IMR-90 (cell line): Measurements from ENCODE around the gene MFGE8. TPM values are rescaled to one million over a fixed set of nuclear protein-coding genes. Genes with fewer than 3 reads are reported as not detected.

Source experiments
- ATAC-seq: fragments of 200-7000 bp; cut with Tn5 transposase; 2 replicates; pipeline ENCODE4 v1.9.1; 2020; ENCODE audit warnings: low read depth, mild to moderate bottlenecking, moderate library complexity
- BruUV-seq: library from RNA; stranded (reverse); fragments of 400-500 nt; replicated peaks from 2 replicates; lab custom pipeline; 2021; lab: Mats Ljungman, UMichigan
- CTCF ChIA-PET: fragments of 300-600 bp; formaldehyde crosslinking; extraction: SDS; loops from one replicate; lab custom pipeline; 2021; ENCODE audit warnings: antibody characterized with exemption; lab: Yijun Ruan, JAX
- POLR2A ChIA-PET: fragments of 300-600 bp; sonication (Branson Sonifier 250); formaldehyde crosslinking; loops from one replicate; lab custom pipeline; 2022; ENCODE audit warnings: antibody characterized with exemption; ENCODE audit not compliant: unreplicated experiment; lab: Charles Lee
- DNase-seq: peaks from one replicate; pipeline ENCODE4 v3.0.0; 2013
- H2AFZ ChIP-seq: replicated peaks from 2 replicates; pipeline ENCODE3; 2013; ENCODE audit warnings: low read length, mild to moderate bottlenecking; ENCODE audit not compliant: poor library complexity
- H2AK5ac ChIP-seq: 2 replicates; pipeline ENCODE4 v1.6.1; 2013; ENCODE audit warnings: low read depth, low read length, inconsistent platforms
- H2AK9ac ChIP-seq: replicated peaks from 2 replicates; pipeline ENCODE3; 2013; ENCODE audit warnings: mild to moderate bottlenecking, low read depth, low read length, moderate library complexity; ENCODE audit not compliant: poor library complexity
- H2BK120ac ChIP-seq: 2 replicates; pipeline ENCODE4 v1.6.1; 2013; ENCODE audit warnings: low read depth, low read length, inconsistent platforms
- H2BK15ac ChIP-seq: 3 replicates; pipeline ENCODE4 v1.6.1; 2013; ENCODE audit warnings: low read depth, low read length, inconsistent platforms
- H2BK20ac ChIP-seq: 2 replicates; pipeline ENCODE4 v1.6.1; 2013; ENCODE audit warnings: low read depth, mild to moderate bottlenecking, inconsistent platforms, low read length, moderate library complexity
- H2BK5ac ChIP-seq: 2 replicates; pipeline ENCODE4 v1.6.1; 2013; ENCODE audit warnings: mild to moderate bottlenecking, low read depth, low read length, inconsistent platforms; ENCODE audit not compliant: poor library complexity, severe bottlenecking
- H3K14ac ChIP-seq: replicated peaks from 2 replicates; pipeline ENCODE4 v1.6.1; 2013; ENCODE audit warnings: low read depth, low read length, inconsistent platforms
- H3K18ac ChIP-seq: 2 replicates; pipeline ENCODE4 v1.6.1; 2013; ENCODE audit warnings: low read depth, low read length, control low read depth
- H3K23ac ChIP-seq: 2 replicates; pipeline ENCODE4 v1.6.1; 2013; ENCODE audit warnings: low read depth, low read length, inconsistent platforms
- H3K27ac ChIP-seq: 2 replicates; pipeline ENCODE4 v1.5.1; 2013; ENCODE audit warnings: mild to moderate bottlenecking, control low read depth, low read length; ENCODE audit not compliant: insufficient read depth
- H3K27me3 ChIP-seq: 2 replicates; pipeline ENCODE4 v1.6.1; 2013; ENCODE audit warnings: low read length; ENCODE audit not compliant: control insufficient read depth, insufficient read depth
- H3K36me3 ChIP-seq: 2 replicates; pipeline ENCODE4 v1.6.1; 2013; ENCODE audit warnings: low read length, mixed read lengths; ENCODE audit not compliant: control insufficient read depth, insufficient read depth
- H3K4ac ChIP-seq: 2 replicates; pipeline ENCODE4 v1.6.1; 2013; ENCODE audit warnings: low read depth, low read length, inconsistent platforms
- H3K4me1 ChIP-seq: 2 replicates; pipeline ENCODE4 v1.6.1; 2013; ENCODE audit warnings: low read length, mixed read lengths; ENCODE audit not compliant: control insufficient read depth, insufficient read depth
- H3K4me2 ChIP-seq: 2 replicates; pipeline ENCODE4 v1.6.1; 2013; ENCODE audit warnings: low read depth, mild to moderate bottlenecking, control low read depth, low read length, moderate library complexity
- H3K4me3 ChIP-seq: 2 replicates; pipeline ENCODE4 v1.5.1; 2013; ENCODE audit warnings: low read depth, mild to moderate bottlenecking, control low read depth, low read length, moderate library complexity; ENCODE audit not compliant: insufficient read depth
- H3K56ac ChIP-seq: 2 replicates; pipeline ENCODE4 v1.6.1; 2013; ENCODE audit warnings: low read length, inconsistent platforms; ENCODE audit not compliant: insufficient read depth; ENCODE audit errors: extremely low read depth
- H3K79me1 ChIP-seq, 2 experiments: 2 replicates each; pipeline ENCODE4 v1.6.1; 2013; ENCODE audit warnings: low read length in 2 of 2, inconsistent platforms in 1 of 2, low read depth in 1 of 2
- H3K9ac ChIP-seq: 2 replicates; pipeline ENCODE4 v1.6.1; 2013; ENCODE audit warnings: low read depth, low read length, control low read depth
- H3K9me1 ChIP-seq: 2 replicates; pipeline ENCODE4 v1.6.1; 2013; ENCODE audit warnings: low read length, inconsistent platforms; ENCODE audit not compliant: insufficient read depth
- H3K9me3 ChIP-seq: 2 replicates; pipeline ENCODE4 v1.6.1; 2013; ENCODE audit warnings: low read length; ENCODE audit not compliant: control insufficient read depth, insufficient read depth
- H4K20me1 ChIP-seq: 2 replicates; pipeline ENCODE4 v1.6.1; 2013; ENCODE audit warnings: low read length, inconsistent platforms; ENCODE audit not compliant: insufficient read depth
- H4K5ac ChIP-seq: 2 replicates; pipeline ENCODE4 v1.6.1; 2013; ENCODE audit warnings: mild to moderate bottlenecking, low read depth, low read length, control low read depth
- H4K8ac ChIP-seq, 2 experiments: 2 replicates each; pipeline ENCODE4 v1.6.1; 2013; ENCODE audit warnings: low read depth in 2 of 2, low read length in 2 of 2, control low read depth in 1 of 2, inconsistent platforms in 1 of 2
- H4K91ac ChIP-seq: 2 replicates; pipeline ENCODE4 v1.6.1; 2013; ENCODE audit warnings: low read depth, low read length, inconsistent platforms; ENCODE audit not compliant: insufficient read depth
- CHD1 ChIP-seq: IDR thresholded peaks from 2 replicates; pipeline ENCODE4 v1.6.1; 2012; ENCODE audit warnings: low read depth, low read length, improper control_type of control experiment
- MAFK ChIP-seq: IDR thresholded peaks from 2 replicates; pipeline ENCODE4 v1.6.1; 2012; ENCODE audit warnings: low read depth, low read length, improper control_type of control experiment
- NFE2L2 ChIP-seq: fragments of 150-350 bp; IDR thresholded peaks from 2 replicates; pipeline ENCODE4 v1.6.1; 2016; ENCODE audit warnings: low read depth, mild to moderate bottlenecking, low read length
- RFX5 ChIP-seq: IDR thresholded peaks from 2 replicates; pipeline ENCODE4 v1.8.0; 2012; ENCODE audit warnings: low read depth, mild to moderate bottlenecking, low read length, moderate library complexity
- USF2 ChIP-seq: fragments of 150-350 bp; IDR thresholded peaks from 2 replicates; pipeline ENCODE4 v1.6.1; 2017; ENCODE audit warnings: mild to moderate bottlenecking, antibody characterized with exemption, low read length, low read depth
- WGBS, 2 experiments: methylation state at CpG; one replicate each; pipeline versions ENCODE4 v1.1.5 to v1.1.7; 2013; ENCODE audit warnings: missing lambda C conversion rate in 2 of 2; ENCODE audit not compliant: insufficient read length in 1 of 2; ENCODE audit errors: extremely low coverage in 2 of 2; 5-methylcytosine and 5-hydroxymethylcytosine counted together
- dilution Hi-C: fragments of 300-500 bp; cut with HindIII; formaldehyde crosslinking; loops from one replicate; pipeline ENCODE4 v1.14.3; 2018; ENCODE audit warnings: low sequenced_read_pairs; ENCODE audit not compliant: unreplicated experiment
- in situ Hi-C: fragments of 300-500 bp; cut with MboI; formaldehyde crosslinking; loops from 3 replicates; pipeline ENCODE4 v1.14.3; 2019; ENCODE audit warnings: low sequenced_read_pairs, inconsistent platforms, mixed read lengths
- intact Hi-C: fragments of 100-400 bp; cut with micrococcal nuclease; formaldehyde crosslinking; loops from 2 replicates; pipeline ENCODE4 v1.10.0; 2022
- polyA plus RNA-seq, 3 experiments: library from polyadenylated mRNA; depleted of rRNA; stranded (reverse); fragments of >200 nt; gene quantifications; 2 replicates each; pipeline ENCODE4 v1.2.3, GENCODE V29; 2012; ENCODE audit warnings: low replicate concordance in 1 of 3
- total RNA-seq: library from RNA; depleted of rRNA; stranded (reverse); fragments of >200 nt; gene quantifications from 2 replicates; pipeline ENCODE4 v1.2.3, GENCODE V29; 2012
- TF ChIP-seq, protein P1 (sequence below): fragments of 150-350 bp; IDR thresholded peaks from 2 replicates; pipeline ENCODE4 v1.6.1; 2016; ENCODE audit warnings: low read depth, mild to moderate bottlenecking, low read length, moderate library complexity, borderline replicate concordance

MFGE8 gene
- total and polyA plus RNA-seq, 2 of the 4 experiments (the other 2 are of a cell fraction) = 232 to 1,912 TPM

- Histone ChIP-seq H3K23ac (no peak overlapping the region), H4K8ac (no peak overlapping the region), H3K79me1 (no peaks in the 10 kb centered on the region), H3K27me3 (peaks cover 45% of the 10 kb centered on the region), H4K5ac (no peak overlapping the region), H3K9ac (no peak overlapping the region), H2BK20ac (no peak overlapping the region), H3K27ac (no peak overlapping the region), H2BK5ac (no peak overlapping the region), H3K9me1 (no peaks in the 10 kb centered on the region), H3K4me1 (no peaks in the 10 kb centered on the region), H3K9me3 (peaks cover 2% of the 10 kb centered on the region; the same call in 1 of the 2 replicates), H3K14ac (no peak overlapping the region), H3K18ac (no peak overlapping the region), H2AFZ (no peak overlapping the region), H2AK5ac (no peak overlapping the region), H2BK15ac (no peak overlapping the region), H3K4ac (no peak overlapping the region), H3K36me3 (no peaks in the 10 kb centered on the region), H3K4me2 (no peak overlapping the region), H3K4me3 (no peak overlapping the region), H4K91ac (no peak overlapping the region), H3K56ac (no peak overlapping the region), H4K20me1 (no peaks in the 10 kb centered on the region), H2BK120ac (no peak overlapping the region), H2AK9ac (no peak overlapping the region)
- POLR2A ChIA-PET = no interaction called here
- ATAC-seq (no peak), DNase-seq (no peak)
- TF ChIP-seq MAFK (no peak), RFX5 (no peak), NFE2L2 (no peak), CHD1 (no peak), USF2 (no peak)
- TF ChIP-seq, protein P1, sequence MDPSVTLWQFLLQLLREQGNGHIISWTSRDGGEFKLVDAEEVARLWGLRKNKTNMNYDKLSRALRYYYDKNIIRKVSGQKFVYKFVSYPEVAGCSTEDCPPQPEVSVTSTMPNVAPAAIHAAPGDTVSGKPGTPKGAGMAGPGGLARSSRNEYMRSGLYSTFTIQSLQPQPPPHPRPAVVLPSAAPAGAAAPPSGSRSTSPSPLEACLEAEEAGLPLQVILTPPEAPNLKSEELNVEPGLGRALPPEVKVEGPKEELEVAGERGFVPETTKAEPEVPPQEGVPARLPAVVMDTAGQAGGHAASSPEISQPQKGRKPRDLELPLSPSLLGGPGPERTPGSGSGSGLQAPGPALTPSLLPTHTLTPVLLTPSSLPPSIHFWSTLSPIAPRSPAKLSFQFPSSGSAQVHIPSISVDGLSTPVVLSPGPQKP = no peak
- WGBS, 2 experiments = 61% methylated on average over 5 of the region's 7 CpGs; no CpG with 5 or more reads in 1 of the 2 experiments
- in situ Hi-C loops (no loop called here), dilution Hi-C loops (no loop called here), intact Hi-C loops (no loop called here)
- no TSS peak for BruUV-seq
- CTCF ChIA-PET = interaction anchor here (0.6 kb wide), 1 partner anchor 1638 kb away, joined by 3 read pairs; no protein-coding TSS in a partner anchor
These were observed 53.0 kb downstream of the MFGE8 start for GRCh38 chr15:88860212-88860611.
